Cardiac fibroblast (primary cell): ENCODE results near the gene TRABD2B.

ENCODE experiments used
- DNase-seq, 2 donors: peaks; one replicate each; pipeline versions ENCODE4 v3.0.0 to v3.0.0-alpha.2; 2010; ENCODE audit warnings: low read depth in 2 of 2
- H3K4me3 ChIP-seq, 2 donors: replicated peaks in 1 of 2; 1 replicate in 1 of 2; 2 replicates in 1 of 2; pipeline ENCODE4 v1.5.1; 2011; ENCODE audit warnings: low read depth in 2 of 2, low read length in 2 of 2, mild to moderate bottlenecking in 2 of 2, moderate library complexity in 1 of 2
- CTCF ChIP-seq: IDR thresholded peaks from one replicate; pipeline ENCODE4 v1.5.1; 2011; ENCODE audit warnings: low read depth, mild to moderate bottlenecking, low read length, inconsistent platforms

TRABD2B gene

DNA sequence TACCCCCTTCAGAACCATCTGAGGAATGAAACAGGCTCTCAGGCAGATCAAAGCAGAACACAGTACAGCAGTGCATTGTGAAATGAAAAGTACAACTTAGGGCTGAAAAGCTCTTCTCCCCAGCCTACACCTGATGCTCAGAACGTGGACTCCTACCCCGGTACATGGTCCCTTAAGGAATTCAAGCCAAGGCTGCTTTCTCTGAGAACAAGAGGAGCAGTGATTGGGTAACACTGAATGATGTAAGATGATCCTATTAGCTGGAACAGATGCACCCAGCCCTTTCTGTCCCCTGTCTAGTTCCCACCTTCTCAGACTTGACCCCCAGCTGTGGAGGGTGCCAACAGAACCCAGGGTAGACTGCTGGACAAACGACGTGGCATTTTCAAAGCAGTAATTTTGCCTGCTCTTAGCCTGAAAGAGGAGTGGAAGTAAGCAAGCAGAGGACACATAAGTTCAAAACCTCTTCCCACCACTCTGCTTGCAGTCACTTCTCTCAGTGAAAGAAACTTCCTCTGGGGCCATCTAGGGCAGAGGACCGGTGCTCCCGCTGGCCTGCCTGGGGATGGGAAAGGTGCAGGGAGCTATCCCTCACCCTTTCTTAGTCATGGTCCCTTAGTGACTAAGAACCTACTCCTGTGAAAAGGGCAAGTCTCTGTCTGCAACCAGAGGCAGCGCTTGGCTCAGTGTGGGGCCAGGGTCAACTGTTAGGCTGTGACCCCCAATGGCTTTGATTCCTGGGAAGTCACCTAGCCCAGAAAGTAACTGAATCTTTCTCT is 72.7 kb downstream of the TRABD2B start:
- TF ChIP-seq CTCF: no peak
- H3K4me3 ChIP-seq: no peak overlapping the region
- no peak for DNase-seq

DNA sequence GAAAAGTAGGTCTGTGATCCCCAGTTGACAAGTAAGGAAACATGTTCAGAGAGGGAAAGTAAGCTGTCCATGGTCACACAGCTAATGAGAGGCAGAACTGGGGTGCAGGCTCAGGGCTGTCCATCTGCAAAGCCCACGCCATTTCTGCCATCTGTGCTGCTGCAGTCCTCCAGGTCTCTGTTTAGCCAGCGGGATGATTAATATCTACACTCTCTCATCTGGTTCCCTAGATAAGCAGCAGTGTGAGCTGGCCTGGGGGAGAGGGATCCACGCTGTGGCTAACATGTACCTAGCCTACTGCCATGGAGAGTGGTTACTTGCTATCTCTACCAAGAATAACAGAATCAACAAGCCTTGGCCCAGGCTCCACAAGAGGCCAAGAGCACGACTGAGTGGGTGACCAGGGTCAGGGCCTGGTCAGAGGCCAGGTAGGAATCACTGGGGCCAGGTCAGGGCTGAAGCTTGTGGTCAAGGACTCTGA is 75.2 kb downstream of the TRABD2B start:
- DNase-seq: no peak

DNA sequence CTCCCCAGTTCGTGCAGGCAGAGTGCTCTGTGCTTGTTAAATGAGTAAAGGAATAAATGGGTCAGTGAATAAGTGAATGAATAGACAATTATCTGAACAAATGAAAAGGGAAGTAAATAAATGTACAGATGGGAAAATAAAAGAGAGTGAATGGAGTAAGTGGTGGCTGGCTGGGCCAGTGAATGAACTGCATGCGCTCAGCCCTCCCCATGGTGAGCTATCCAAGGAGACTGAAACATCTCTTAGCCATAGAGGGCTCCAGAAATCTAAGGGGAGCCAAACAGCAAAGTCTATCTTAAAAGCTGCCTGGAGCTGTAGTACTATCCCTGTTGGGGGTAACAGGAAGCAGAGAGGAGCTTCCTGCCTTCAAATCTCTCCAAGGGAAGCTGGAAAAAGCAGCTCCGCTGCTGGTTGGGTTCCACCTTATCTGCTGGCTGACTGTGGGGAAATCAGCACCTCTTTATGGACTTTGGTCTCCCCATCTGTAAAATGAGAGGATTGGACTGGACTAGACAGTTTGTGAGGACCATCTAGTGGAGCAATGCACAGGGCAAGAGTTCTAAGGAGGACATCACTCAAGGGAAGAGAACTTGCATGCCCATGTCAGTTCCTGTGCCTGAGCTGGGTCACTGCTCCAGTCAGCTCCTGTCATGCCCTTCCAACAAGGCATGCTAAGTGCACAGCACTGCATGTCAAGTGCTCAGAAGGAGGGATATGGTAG is 77.9 kb downstream of the TRABD2B start:
- no peak for DNase-seq
- TF ChIP-seq CTCF: no peak
- no peak overlapping the region for H3K4me3 ChIP-seq

More for the DNA sequence above, 75.2 kb downstream of the TRABD2B start:
- no peak for TF ChIP-seq CTCF
- H3K4me3 ChIP-seq: no peak overlapping the region

DNA sequence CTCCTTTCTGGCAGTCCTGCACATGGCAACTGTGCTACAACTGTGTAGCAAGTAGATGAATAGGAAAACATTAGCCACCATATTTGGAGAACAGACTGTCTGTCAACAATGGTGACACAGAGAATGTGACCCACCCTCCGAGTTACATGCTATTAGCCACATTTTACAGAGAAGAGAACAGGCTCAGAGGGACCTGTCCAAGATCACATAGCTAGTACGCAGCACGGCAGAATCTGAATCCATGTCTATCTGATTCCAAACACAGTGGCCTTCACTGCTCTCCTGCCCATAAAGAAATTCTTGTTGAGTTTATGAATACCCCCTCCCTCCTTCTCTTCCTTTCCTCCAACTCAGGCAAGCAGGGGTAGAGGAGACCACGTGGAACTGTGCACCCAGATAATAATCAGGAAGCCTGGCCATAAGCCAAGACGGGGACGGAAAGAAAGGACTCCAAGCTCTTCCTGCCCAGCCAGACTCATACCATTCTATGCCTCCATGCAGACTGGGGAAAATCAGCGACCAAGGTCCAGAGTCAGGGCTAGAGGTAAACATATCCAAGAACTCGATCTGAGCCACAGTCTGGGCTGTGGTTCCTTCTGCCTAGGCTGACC is 78.8 kb downstream of the TRABD2B start:
- H3K4me3 ChIP-seq: no peak overlapping the region
- no peak for TF ChIP-seq CTCF
- no peak for DNase-seq

DNA sequence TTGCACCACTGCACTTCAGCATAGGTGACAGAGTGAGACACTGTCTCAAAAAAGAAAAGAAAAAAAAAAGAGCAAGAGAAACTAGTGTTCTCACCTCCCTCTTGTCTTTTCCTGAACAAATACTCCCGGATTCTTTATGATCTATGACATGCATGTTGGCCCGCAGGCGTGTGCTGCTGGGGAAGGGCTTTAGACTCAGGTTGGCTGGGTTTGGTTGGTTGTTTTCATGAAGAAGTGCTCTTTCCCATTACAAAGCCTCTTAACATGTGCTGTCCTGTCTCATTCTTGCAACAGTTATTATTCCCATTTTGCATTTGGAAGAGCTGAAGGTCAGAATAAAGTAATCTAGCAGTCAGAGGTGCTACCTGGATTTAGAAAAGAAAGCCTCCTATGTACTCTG is 79.5 kb downstream of the TRABD2B start:
- no peak for DNase-seq
- no peak for TF ChIP-seq CTCF
- H3K4me3 ChIP-seq: no peak overlapping the region

DNA sequence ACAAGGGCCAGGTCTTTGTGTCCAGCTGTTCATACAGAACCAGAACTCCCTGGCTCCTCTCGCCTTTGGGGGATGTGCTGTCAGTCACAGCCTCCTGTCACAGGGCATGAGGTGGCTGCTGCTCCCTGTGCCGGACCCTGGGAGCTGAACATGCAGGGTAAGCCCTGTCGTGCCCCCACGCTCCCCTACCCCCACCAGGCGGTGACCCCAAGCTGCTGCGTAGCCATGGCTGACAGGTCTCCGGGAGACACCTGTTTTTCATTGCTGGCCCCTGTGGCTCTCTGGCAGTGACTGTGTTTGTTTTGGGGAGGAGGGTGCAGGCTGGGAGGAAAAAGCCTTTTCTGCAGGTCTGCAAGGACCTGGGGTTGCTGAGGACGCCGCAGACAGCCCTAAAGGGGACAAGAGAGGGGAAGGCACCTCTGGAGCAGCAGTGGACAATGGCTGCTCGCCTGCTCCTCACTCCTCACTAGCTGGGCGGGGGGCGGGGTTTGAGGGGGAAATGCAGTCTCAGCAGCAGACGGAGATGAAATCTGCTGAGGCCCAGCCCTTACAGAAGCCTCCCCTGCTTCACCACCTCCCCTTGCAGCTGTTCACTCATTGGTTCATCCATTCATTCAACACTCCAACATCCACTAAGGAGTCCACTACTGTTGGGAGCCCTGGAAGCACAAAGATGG is 81.4 kb downstream of the TRABD2B start:
- no peak overlapping the region for H3K4me3 ChIP-seq
- no peak for DNase-seq
- TF ChIP-seq CTCF: no peak
